HG03439 (cell line): Measurements from ENCODE around the gene TCN2.
"Not testable (repeated sequence)": the region's sequence is repeated elsewhere in the genome, so short reads cannot be mapped to it uniquely, and the experiment has no call there.

ENCODE experiments used
- ATAC-seq: cut with Tn5 transposase; IDR thresholded peaks from one replicate; pipeline ENCODE4 v1.9.1; 2021; ENCODE audit warnings: mild to moderate bottlenecking, moderate library complexity; ENCODE audit not compliant: unreplicated experiment

The TCN2 gene

GRCh38 chr22:30575859-30576258 lies 31.1 kb upstream of the TCN2 start:
- ATAC-seq = no peak

GRCh38 chr22:30578481-30578880 lies 28.5 kb upstream of the TCN2 start:
- ATAC-seq = no peak

GRCh38 chr22:30580896-30581295 lies 26.1 kb upstream of the TCN2 start:
- no peak for ATAC-seq

GRCh38 chr22:30582051-30582450 lies 24.9 kb upstream of the TCN2 start:
- ATAC-seq = no peak

GRCh38 chr22:30582788-30583545 lies 24.0 kb upstream of the TCN2 start:
- ATAC-seq = no peak

- ATAC-seq = no peak
Observed at GRCh38 chr22:30584441-30584840, 22.5 kb upstream of the TCN2 start.

GRCh38 chr22:30586414-30586813 lies 20.6 kb upstream of the TCN2 start:
- ATAC-seq = no peak

GRCh38 chr22:30591191-30591587 lies 15.8 kb upstream of the TCN2 start:
- no peak for ATAC-seq

- ATAC-seq = peak; percentile 97
Observed at GRCh38 chr22:30591588-30592359, 15.2 kb upstream of the TCN2 start, which contains the start of gene PES1. PES1 (minus strand) TSS chr22:30591910; CDS start chr22:30591833, 77 bp downstream.

GRCh38 chr22:30592360-30592713 lies 14.6 kb upstream of the TCN2 start:
- not testable (repeated sequence) for ATAC-seq

GRCh38 chr22:30596199-30596598 lies 10.8 kb upstream of the TCN2 start:
- no peak for ATAC-seq

- no peak for ATAC-seq
Observed at GRCh38 chr22:30596886-30597285, 10.1 kb upstream of the TCN2 start.

GRCh38 chr22:30598986-30599385 lies 8.0 kb upstream of the TCN2 start:
- no peak for ATAC-seq

GRCh38 chr22:30600921-30601320 lies 6.1 kb upstream of the TCN2 start:
- no peak for ATAC-seq

- no peak for ATAC-seq
Observed at GRCh38 chr22:30601464-30601863, 5.5 kb upstream of the TCN2 start.

GRCh38 chr22:30602049-30602448 lies 4.9 kb upstream of the TCN2 start:
- ATAC-seq = no peak

GRCh38 chr22:30603801-30604200 lies 3.2 kb upstream of the TCN2 start:
- ATAC-seq = no peak

- no peak for ATAC-seq
Observed at GRCh38 chr22:30604723-30605122, 2.3 kb upstream of the TCN2 start.

- no peak for ATAC-seq
Observed at GRCh38 chr22:30605449-30606110, 1.4 kb upstream of the TCN2 start.

GRCh38 chr22:30607300-30607930 lies 441 bp downstream of the TCN2 start:
- ATAC-seq = no peak

GRCh38 chr22:30607939-30608338 lies 965 bp downstream of the TCN2 start:
- no peak for ATAC-seq
